Measurements from ENCODE around the gene TMC8. TPM values are rescaled to one million over a fixed set of nuclear protein-coding genes. Genes with fewer than 3 reads are reported as not detected.

The TMC8 gene
- total RNA-seq, 2 donors from 2014 or later: 1.0 to 2.6 TPM

DNA sequence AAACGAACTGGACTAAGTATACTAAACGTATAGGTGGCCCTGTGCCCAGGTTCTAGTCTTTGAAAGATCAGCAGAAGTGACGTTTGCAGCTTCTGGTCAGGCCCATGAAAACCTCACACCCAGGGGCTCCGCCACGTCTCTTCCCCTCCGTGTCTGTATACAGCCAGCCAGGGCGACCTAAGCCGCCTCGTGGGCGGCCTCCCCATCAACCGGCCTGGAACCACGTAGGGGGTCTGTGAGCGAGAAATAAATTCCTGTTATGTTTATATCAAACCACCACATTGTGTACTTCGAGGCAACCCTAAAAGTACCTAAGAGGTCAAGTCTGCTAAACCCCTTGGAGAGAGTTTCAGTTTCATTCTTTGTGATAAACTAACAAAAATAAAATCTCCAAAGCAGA is 49.5 kb downstream of the TMC8 start:
- no peaks in the 10 kb centered on the region for H3K27me3 ChIP-seq
- H3K4me1 ChIP-seq: peaks cover 0 to 17% of the 10 kb centered on the region in 2 donors
- H3K27ac ChIP-seq: peak overlapping the region in 1 of 2 donors; percentile 0
- no peaks in the 10 kb centered on the region for H3K36me3 ChIP-seq
- TF ChIP-seq, protein P1, sequence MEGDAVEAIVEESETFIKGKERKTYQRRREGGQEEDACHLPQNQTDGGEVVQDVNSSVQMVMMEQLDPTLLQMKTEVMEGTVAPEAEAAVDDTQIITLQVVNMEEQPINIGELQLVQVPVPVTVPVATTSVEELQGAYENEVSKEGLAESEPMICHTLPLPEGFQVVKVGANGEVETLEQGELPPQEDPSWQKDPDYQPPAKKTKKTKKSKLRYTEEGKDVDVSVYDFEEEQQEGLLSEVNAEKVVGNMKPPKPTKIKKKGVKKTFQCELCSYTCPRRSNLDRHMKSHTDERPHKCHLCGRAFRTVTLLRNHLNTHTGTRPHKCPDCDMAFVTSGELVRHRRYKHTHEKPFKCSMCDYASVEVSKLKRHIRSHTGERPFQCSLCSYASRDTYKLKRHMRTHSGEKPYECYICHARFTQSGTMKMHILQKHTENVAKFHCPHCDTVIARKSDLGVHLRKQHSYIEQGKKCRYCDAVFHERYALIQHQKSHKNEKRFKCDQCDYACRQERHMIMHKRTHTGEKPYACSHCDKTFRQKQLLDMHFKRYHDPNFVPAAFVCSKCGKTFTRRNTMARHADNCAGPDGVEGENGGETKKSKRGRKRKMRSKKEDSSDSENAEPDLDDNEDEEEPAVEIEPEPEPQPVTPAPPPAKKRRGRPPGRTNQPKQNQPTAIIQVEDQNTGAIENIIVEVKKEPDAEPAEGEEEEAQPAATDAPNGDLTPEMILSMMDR (IDR thresholded peaks at IDR 0.05): no peak
- no peak for DNase-seq (ENCODE audit: low spot score)
- no peak overlapping the region for H3K4me3 ChIP-seq
- no peaks in the 10 kb centered on the region for H3K9me3 ChIP-seq

DNA sequence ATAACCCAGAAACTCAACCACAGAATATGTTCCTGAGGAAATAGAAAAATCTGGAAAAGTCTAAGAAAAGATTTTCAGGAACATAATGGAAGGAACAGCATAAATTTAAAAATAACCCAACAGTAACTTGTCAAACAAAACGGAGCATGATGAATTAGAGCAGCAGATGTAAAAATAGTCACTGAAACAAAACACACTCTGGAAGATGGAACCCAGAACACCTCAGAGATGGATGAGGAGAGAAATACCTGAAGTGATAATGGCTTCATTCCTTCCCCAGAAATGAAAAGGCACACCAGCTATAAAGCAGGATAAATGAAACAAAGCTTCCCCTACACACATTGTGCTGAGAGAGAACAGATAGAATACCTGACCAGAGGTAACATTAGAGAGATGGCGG is 49.9 kb downstream of the TMC8 start:
- Histone ChIP-seq H3K27ac (no peak overlapping the region), H3K36me3 (no peaks in the 10 kb centered on the region), H3K4me3 (no peak overlapping the region), H3K4me1 (peaks cover 0 to 13% of the 10 kb centered on the region in 2 donors), H3K27me3 (no peaks in the 10 kb centered on the region), H3K9me3 (no peaks in the 10 kb centered on the region)
- TF ChIP-seq, protein P1 (IDR thresholded peaks at IDR 0.05): no peak
- DNase-seq (ENCODE audit: low spot score): no peak

DNA sequence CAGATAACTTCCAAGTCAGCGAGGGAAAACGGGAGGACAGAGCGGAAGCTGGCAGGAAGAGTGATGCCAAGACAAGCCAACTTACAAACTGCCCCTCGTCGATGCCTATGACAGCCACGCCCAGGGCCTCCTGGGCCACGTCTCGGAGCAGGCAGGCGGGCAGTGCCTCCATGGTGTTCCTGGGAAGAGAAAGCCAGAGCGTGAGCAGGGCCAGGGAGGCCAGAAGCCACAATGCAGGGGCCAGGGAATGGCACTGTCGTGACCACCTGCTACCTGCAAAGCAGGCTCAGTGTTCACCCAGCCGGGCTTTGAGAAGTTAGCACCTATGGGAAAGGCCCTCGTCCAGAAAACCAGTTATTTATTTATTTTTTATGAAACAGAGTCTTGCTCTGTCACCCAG is 51.9 kb downstream of the TMC8 start:
- Histone ChIP-seq H3K9me3 (no peaks in the 10 kb centered on the region), H3K4me1 (peaks cover 0 to 14% of the 10 kb centered on the region in 2 donors), H3K4me3 (no peak overlapping the region), H3K36me3 (no peaks in the 10 kb centered on the region), H3K27ac (no peak overlapping the region), H3K27me3 (no peaks in the 10 kb centered on the region)
- TF ChIP-seq, protein P1 (IDR thresholded peaks at IDR 0.05): no peak
- DNase-seq (ENCODE audit: low spot score): no peak

DNA sequence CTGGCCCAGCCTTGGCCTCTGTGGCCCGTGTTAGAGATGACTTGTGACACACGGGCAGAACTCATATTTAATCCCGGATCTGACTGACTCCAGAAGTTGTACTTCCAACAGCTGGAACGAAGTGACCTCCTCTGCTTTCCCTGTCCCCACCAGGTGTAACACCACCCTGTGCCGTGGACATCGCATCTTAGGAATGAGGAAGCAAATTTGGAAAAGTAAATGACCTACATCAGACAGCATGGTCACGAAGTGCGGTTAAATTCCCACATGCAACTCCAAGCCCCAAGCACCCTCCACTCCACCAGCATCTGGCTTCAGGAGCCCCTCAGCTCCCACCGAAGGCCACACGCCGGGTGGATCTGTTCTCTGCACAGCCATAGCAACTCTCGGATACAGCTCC is 53.3 kb downstream of the TMC8 start:
- TF ChIP-seq, protein P1 (IDR thresholded peaks at IDR 0.05): no peak
- H3K4me3 ChIP-seq: no peak overlapping the region
- no peak overlapping the region for H3K27ac ChIP-seq
- DNase-seq (ENCODE audit: low spot score): no peak
- no peaks in the 10 kb centered on the region for H3K36me3 ChIP-seq
- H3K4me1 ChIP-seq: peaks cover 0 to 27% of the 10 kb centered on the region in 2 donors
- no peaks in the 10 kb centered on the region for H3K27me3 ChIP-seq
- H3K9me3 ChIP-seq: no peaks in the 10 kb centered on the region

DNA sequence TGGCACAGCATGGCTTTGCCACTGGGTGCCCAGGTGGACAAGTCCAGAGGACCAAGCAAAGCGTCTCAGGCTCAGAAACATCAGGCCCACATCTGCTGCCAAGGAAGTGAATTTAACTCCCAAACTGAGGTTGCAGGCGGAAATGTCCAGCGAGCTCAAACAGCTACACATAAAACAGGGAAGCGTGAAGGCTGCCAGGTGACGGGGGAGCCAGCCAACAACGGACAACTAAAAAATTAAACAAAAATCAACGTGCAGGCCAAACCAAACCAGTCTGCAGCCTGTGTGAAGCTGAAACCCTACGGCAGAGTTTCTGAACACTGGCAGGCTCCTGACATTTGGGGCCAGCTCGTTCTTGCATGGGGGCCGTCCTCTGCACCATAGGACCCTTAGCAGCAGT is 53.8 kb downstream of the TMC8 start:
- TF ChIP-seq, protein P1 (IDR thresholded peaks at IDR 0.05): no peak
- no peaks in the 10 kb centered on the region for H3K9me3 ChIP-seq
- H3K27me3 ChIP-seq: no peaks in the 10 kb centered on the region
- H3K36me3 ChIP-seq: no peaks in the 10 kb centered on the region
- H3K27ac ChIP-seq: no peak overlapping the region
- H3K4me3 ChIP-seq: no peak overlapping the region
- no peak for DNase-seq (ENCODE audit: low spot score)
- peaks cover 0 to 28% of the 10 kb centered on the region in 2 donors for H3K4me1 ChIP-seq

DNA sequence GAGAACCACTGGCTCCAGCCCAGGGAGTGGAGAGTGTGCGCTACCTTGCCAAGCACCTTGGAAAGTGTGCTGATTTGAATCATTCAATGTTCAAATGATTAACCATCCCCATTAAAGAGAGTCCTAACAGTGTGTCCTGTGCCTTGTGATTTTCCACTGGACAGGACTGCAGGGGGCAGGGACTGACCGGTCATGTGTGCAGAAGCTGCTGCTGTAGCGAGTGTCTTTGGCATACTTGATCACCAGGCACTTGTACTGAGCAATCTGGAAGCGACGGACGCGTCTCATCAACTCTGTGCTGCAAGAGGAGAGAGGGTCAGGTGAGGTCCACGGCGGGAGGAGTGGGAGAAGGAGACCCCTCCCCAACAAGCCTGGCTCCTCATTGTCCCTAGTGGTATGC is 54.3 kb downstream of the TMC8 start:
- Histone ChIP-seq H3K27me3 (no peaks in the 10 kb centered on the region), H3K4me3 (no peak overlapping the region)
- TF ChIP-seq, protein P1 (IDR thresholded peaks at IDR 0.05): no peak

More for the DNA sequence above, 54.3 kb downstream of the TMC8 start:
- no peak overlapping the region for H3K27ac ChIP-seq
- DNase-seq (ENCODE audit: low spot score): no peak
- no peaks in the 10 kb centered on the region for H3K9me3 ChIP-seq
- peaks cover 0 to 28% of the 10 kb centered on the region in 2 donors for H3K4me1 ChIP-seq
- no peaks in the 10 kb centered on the region for H3K36me3 ChIP-seq
